MM.1S (cell line): ENCODE data around the gene CLIC4.

Source experiments
- EZH2 ChIP-seq: fragments of 300-600 bp; sonication (generic); optimal IDR thresholded peaks from 2 replicates; pipeline ENCODE3; 2017; ENCODE audit warnings: low read depth, mild to moderate bottlenecking, antibody characterized with exemption, low read length, mixed read lengths
- EZH2phosphoT487 ChIP-seq: fragments of 300-600 bp; sonication (generic); IDR thresholded peaks from 2 replicates; pipeline ENCODE4 v1.6.1; 2018; ENCODE audit warnings: antibody characterized with exemption, low read length
- TF ChIP-seq, protein P1 (sequence below): fragments of 300-600 bp; sonication (generic); IDR thresholded peaks from 2 replicates; pipeline ENCODE4 v1.5.1; 2016; ENCODE audit warnings: antibody characterized with exemption, low read length, mixed read lengths

DNA sequence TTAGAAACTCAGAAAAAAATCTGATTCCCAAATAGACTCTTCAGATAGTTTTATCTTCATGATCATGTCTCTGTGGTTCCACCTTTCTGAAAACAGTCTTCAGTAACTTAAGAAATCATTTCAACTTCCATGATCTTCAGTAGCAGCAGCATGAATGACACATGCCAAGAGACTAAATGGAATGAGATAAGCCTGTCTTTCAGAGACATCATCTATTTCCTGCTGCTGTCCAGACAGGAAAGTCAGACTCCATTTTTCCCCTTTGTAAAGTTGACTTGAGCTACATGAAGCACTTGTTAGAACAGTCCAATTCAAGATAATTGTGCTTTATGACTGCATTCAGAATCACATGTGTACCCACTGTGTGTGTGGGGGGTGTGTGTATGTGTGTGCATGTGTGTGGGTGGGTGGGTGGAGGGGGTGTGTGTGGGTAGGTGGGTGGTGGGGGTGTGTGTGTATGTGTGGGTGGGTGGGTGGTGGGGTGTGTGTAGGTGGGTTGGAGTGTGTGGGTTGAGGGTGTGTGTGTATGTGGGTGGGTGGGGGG lies 58.8 kb downstream of the CLIC4 start:
- TF ChIP-seq, protein P1, sequence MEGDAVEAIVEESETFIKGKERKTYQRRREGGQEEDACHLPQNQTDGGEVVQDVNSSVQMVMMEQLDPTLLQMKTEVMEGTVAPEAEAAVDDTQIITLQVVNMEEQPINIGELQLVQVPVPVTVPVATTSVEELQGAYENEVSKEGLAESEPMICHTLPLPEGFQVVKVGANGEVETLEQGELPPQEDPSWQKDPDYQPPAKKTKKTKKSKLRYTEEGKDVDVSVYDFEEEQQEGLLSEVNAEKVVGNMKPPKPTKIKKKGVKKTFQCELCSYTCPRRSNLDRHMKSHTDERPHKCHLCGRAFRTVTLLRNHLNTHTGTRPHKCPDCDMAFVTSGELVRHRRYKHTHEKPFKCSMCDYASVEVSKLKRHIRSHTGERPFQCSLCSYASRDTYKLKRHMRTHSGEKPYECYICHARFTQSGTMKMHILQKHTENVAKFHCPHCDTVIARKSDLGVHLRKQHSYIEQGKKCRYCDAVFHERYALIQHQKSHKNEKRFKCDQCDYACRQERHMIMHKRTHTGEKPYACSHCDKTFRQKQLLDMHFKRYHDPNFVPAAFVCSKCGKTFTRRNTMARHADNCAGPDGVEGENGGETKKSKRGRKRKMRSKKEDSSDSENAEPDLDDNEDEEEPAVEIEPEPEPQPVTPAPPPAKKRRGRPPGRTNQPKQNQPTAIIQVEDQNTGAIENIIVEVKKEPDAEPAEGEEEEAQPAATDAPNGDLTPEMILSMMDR: no peak
- TF ChIP-seq EZH2 (no peak), EZH2phosphoT487 (no peak)
